Activated CD8-positive, alpha-beta T cell treated with anti-CD3 and anti-CD28 coated beads for 36 hours (primary cell): Measurements from ENCODE around the gene CTBP2. TPM values are rescaled to one million over a fixed set of nuclear protein-coding genes. Genes with fewer than 3 reads are reported as not detected.

Experiments
- ATAC-seq: fragments of 200-7000 bp; cut with Tn5 transposase; one replicate; pipeline ENCODE4 v1.10.0; 2021; ENCODE audit warnings: mild to moderate bottlenecking, moderate library complexity
- CTCF ChIA-PET: fragments of 350-600 bp; sonication (Branson Sonifier 250); formaldehyde crosslinking; loops from one replicate; lab custom pipeline; 2021; ENCODE audit warnings: antibody characterized with exemption; lab: Charles Lee
- POLR2A ChIA-PET: fragments of 350-600 bp; sonication (Branson Sonifier 250); formaldehyde crosslinking; loops from one replicate; lab custom pipeline; 2021; ENCODE audit warnings: antibody characterized with exemption; lab: Charles Lee
- DNase-seq: peaks from one replicate; pipeline ENCODE4 v3.0.0-alpha.2; 2020
- H3K27ac Mint-ChIP-seq: one replicate; pipeline ENCODE4 v1.8.0; 2021; ENCODE audit warnings: mild to moderate bottlenecking, mixed read lengths
- H3K27me3 Mint-ChIP-seq: one replicate; pipeline ENCODE4 v1.8.0; 2021; ENCODE audit warnings: mixed read lengths
- H3K36me3 Mint-ChIP-seq: one replicate; pipeline ENCODE4 v1.8.0; 2021; ENCODE audit warnings: low read depth, mixed read lengths
- H3K4me1 Mint-ChIP-seq: one replicate; pipeline ENCODE4 v1.8.0; 2021; ENCODE audit warnings: low read depth, mixed read lengths
- H3K4me3 Mint-ChIP-seq: one replicate; pipeline ENCODE4 v1.8.0; 2021; ENCODE audit warnings: mild to moderate bottlenecking, moderate library complexity, mixed read lengths
- H3K9me3 Mint-ChIP-seq: one replicate; pipeline ENCODE4 v1.8.0; 2021; ENCODE audit warnings: mixed read lengths
- intact Hi-C: fragments of 100-400 bp; cut with micrococcal nuclease; formaldehyde crosslinking; loops from one replicate; pipeline ENCODE4 v1.10.0; 2022
- total RNA-seq, 2 experiments: library from RNA; stranded (reverse); gene quantifications; one replicate each; pipeline ENCODE4 v1.2.3, GENCODE V29; 2021
- TF ChIP-seq, protein P1 (sequence below): fragments of 200-600 bp; IDR thresholded peaks from one replicate; pipeline ENCODE4 v1.8.0; 2022; ENCODE audit warnings: antibody characterized with exemption, mild to moderate bottlenecking

CTBP2 gene
- total RNA-seq, 2 experiments from 2014 or later, result 0.60 to 0.88 TPM

DNA sequence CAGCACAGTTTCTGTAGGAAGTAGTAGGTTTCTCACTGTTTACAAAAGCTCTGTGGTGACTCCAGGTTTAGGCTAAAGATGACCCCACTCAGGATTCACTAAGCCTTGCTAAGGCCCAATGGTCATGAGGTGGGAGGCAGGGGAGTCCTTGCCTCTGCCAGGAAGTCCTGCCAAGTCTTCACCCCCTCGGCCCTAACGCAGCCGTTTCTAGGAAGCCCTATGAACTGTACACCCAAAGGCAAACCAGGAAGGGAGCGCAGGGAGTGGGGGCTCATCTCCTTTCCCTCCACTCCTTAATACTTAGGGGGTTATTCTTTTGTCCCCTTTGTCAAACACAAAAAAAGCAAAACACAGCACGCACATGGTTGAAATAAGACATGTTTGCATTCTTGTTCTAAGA, 64.6 kb downstream of the CTBP2 start:
- H3K27ac Mint-ChIP-seq, result no peak overlapping the region
- no peaks in the 10 kb centered on the region for H3K4me1 Mint-ChIP-seq
- no peak overlapping the region for H3K4me3 Mint-ChIP-seq
- TF ChIP-seq, protein P1, sequence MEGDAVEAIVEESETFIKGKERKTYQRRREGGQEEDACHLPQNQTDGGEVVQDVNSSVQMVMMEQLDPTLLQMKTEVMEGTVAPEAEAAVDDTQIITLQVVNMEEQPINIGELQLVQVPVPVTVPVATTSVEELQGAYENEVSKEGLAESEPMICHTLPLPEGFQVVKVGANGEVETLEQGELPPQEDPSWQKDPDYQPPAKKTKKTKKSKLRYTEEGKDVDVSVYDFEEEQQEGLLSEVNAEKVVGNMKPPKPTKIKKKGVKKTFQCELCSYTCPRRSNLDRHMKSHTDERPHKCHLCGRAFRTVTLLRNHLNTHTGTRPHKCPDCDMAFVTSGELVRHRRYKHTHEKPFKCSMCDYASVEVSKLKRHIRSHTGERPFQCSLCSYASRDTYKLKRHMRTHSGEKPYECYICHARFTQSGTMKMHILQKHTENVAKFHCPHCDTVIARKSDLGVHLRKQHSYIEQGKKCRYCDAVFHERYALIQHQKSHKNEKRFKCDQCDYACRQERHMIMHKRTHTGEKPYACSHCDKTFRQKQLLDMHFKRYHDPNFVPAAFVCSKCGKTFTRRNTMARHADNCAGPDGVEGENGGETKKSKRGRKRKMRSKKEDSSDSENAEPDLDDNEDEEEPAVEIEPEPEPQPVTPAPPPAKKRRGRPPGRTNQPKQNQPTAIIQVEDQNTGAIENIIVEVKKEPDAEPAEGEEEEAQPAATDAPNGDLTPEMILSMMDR, result no peak
- ATAC-seq (no peak), DNase-seq (no peak)
- CTCF ChIA-PET, result no interaction called here
- intact Hi-C loops, result no loop called here
- no peaks in the 10 kb centered on the region for H3K27me3 Mint-ChIP-seq
- POLR2A ChIA-PET, result no interaction called here
- no peaks in the 10 kb centered on the region for H3K9me3 Mint-ChIP-seq
- H3K36me3 Mint-ChIP-seq, result no peaks in the 10 kb centered on the region

DNA sequence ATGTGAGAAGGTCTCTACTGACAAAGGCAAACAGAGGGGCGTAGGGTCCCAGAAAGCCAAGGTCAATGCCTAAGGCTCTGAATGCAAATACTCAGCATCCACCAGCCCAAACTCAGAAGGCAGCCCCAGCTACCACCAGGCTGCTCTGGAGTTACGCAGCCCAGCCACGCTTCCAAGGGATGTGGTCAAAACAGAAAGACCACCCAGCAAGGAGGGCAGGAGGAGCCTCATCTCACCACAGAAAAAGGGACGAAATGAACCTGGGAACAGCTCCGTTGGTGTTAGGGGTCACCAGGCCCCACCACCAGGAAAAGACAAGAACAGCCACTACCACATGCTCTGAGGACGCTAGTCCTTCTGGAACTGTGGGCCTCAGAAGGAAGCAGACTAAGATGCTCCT, 65.1 kb downstream of the CTBP2 start:
- H3K9me3 Mint-ChIP-seq, result no peaks in the 10 kb centered on the region
- no peak overlapping the region for H3K4me3 Mint-ChIP-seq
- intact Hi-C loops, result no loop called here
- POLR2A ChIA-PET, result no interaction called here
- DNase-seq (no peak), ATAC-seq (no peak)
- no peaks in the 10 kb centered on the region for H3K27me3 Mint-ChIP-seq
- H3K27ac Mint-ChIP-seq, result no peak overlapping the region
- H3K4me1 Mint-ChIP-seq, result no peaks in the 10 kb centered on the region
- TF ChIP-seq, protein P1, result no peak
- H3K36me3 Mint-ChIP-seq, result no peaks in the 10 kb centered on the region
- CTCF ChIA-PET, result no interaction called here

DNA sequence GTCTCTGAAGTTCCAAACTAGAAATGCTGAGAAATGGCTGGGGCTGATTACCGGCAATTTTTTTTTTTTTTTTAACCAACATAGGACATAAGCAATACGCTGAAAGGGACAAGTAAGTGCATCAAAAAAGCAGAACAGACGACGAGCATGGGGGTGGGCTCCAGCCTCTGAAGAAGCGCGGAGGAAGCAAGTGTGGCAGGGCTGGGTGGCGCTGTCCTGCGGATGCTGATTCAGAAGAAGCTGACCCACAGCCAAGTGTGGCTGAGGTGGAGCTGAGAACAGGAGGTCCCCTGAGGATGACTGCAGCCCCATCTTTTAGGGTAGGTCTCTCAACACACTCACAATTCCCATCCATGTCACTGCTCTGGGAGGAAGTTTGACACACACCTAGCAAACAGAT, 65.6 kb downstream of the CTBP2 start:
- no peaks in the 10 kb centered on the region for H3K4me1 Mint-ChIP-seq
- no peak overlapping the region for H3K4me3 Mint-ChIP-seq
- intact Hi-C loops, result no loop called here
- no peaks in the 10 kb centered on the region for H3K9me3 Mint-ChIP-seq
- TF ChIP-seq, protein P1, result no peak
- ChIA-PET CTCF (no interaction called here), POLR2A (no interaction called here)
- H3K36me3 Mint-ChIP-seq, result no peaks in the 10 kb centered on the region
- no peak for ATAC-seq
- no peak for DNase-seq
- H3K27ac Mint-ChIP-seq, result no peak overlapping the region
- no peaks in the 10 kb centered on the region for H3K27me3 Mint-ChIP-seq

DNA sequence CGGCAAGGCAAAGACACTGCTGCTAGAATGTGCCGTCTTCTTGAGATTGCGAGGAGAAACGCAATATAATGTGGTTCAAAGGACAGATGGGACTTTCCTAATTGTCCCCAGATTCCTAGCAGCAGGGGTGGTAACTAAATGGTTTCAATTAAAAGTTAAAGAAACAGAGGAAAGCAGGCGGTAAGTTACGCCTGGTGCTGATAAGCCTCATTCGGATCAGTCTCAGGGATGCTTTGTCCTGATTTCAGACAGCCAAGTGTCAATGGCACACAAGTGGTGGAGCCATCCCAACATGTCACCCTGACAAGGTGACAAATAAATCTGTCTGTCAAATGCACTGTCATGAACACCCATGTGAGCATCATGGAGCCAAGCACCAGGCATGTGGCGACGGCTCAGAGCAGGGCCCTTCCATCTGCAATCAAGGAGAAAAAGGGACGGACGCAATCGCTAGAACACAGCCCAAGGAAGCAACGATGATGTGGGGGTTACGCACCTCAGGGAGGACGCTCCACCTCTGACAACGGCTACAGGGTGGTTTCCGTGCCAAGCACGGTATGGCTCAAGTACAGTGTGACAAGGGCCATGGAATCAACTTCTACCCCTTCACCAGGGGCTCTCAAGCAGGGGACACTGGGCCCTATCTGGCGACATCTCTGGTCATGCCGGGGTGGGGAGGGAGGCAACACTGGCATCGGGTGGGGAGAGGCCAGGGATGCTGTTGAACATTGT, 66.2 kb downstream of the CTBP2 start:
- Mint-ChIP-seq H3K27me3 (no peaks in the 10 kb centered on the region), H3K27ac (no peak overlapping the region), H3K4me3 (no peak overlapping the region), H3K36me3 (no peaks in the 10 kb centered on the region), H3K4me1 (no peaks in the 10 kb centered on the region), H3K9me3 (no peaks in the 10 kb centered on the region)
- intact Hi-C loops, result no loop called here
- ATAC-seq (no peak), DNase-seq (no peak)
- ChIA-PET POLR2A (no interaction called here), CTCF (no interaction called here)
- TF ChIP-seq, protein P1, result no peak

DNA sequence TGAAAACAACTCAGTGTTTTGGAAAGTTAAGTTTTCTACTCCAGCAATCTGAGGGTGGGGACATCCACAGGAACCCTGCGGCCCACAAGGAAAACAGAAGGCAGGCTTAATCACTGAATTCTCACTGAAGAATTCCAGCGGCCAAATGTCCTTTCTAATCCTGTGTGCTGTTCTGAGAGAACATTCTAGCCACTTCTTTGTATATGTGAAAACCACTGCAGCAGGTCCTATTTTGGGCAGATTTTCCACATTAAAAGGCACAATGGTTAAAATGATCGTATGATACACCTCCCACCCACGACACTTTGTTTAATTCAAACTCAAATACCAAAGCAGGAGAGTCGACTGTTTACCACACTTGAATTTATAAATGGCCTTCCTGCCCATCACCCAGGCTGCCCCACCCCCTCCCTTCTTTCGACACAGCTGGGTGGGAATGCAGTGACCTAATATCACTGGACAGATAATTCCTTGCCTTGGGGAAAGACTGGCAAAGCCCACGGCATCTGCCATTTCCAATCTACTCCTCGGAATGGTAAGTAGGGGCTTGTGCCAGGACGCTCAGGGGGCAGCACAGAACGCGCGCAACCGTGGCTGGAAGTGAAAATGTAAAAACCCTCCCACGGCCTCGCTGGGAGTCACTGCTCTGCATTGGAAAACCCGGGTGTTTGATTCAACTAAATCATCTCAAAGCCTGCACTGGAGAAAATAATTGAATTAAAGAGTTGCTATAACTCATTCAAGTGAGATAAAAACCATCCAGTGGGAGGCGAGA, 67.0 kb downstream of the CTBP2 start:
- DNase-seq (no peak), ATAC-seq (no peak)
- Mint-ChIP-seq H3K9me3 (no peaks in the 10 kb centered on the region), H3K4me3 (no peak overlapping the region), H3K36me3 (no peaks in the 10 kb centered on the region), H3K27ac (no peak overlapping the region), H3K4me1 (no peaks in the 10 kb centered on the region), H3K27me3 (no peaks in the 10 kb centered on the region)
- intact Hi-C loops, result no loop called here
- CTCF ChIA-PET, result no interaction called here
- TF ChIP-seq, protein P1, result no peak
- POLR2A ChIA-PET, result no interaction called here
